Muscle of leg (tissue), 11 donors: ENCODE measurements around the gene DSC3. TPM values are rescaled to one million over a fixed set of nuclear protein-coding genes. Genes with fewer than 3 reads are reported as not detected.
A peak's percentile ranks its signal among the peaks of the same experiment; 100 is the strongest.
"Not testable (repeated sequence)": the region's sequence is repeated elsewhere in the genome, so short reads cannot be mapped to it uniquely, and the experiment has no call there.

Experiments
- DNase-seq: peaks from one replicate; pipeline ENCODE4 v3.0.0; 2013
- H3K27ac ChIP-seq: one replicate; pipeline ENCODE4 v1.5.1; 2013; ENCODE audit warnings: mild to moderate bottlenecking, low read length, control low read depth
- H3K27me3 ChIP-seq: one replicate; pipeline ENCODE4 v1.6.1; 2013; ENCODE audit warnings: low read length; ENCODE audit not compliant: control insufficient read depth, insufficient read depth
- H3K36me3 ChIP-seq: one replicate; pipeline ENCODE4 v1.6.1; 2013; ENCODE audit warnings: low read length; ENCODE audit not compliant: control insufficient read depth, insufficient read depth
- H3K4me1 ChIP-seq: one replicate; pipeline ENCODE4 v1.6.1; 2013; ENCODE audit warnings: low read length; ENCODE audit not compliant: control insufficient read depth, insufficient read depth
- H3K4me3 ChIP-seq: one replicate; pipeline ENCODE4 v1.5.1; 2013; ENCODE audit warnings: low read length, control low read depth
- H3K9me3 ChIP-seq: replicated peaks from 2 replicates; pipeline ENCODE4 v1.6.1; 2013; ENCODE audit warnings: low read depth, low read length; ENCODE audit not compliant: control insufficient read depth
- WGBS: methylation state at CpG from one replicate; pipeline ENCODE4 v1.1.5; 2013; ENCODE audit warnings: missing lambda C conversion rate; ENCODE audit not compliant: insufficient coverage; 5-methylcytosine and 5-hydroxymethylcytosine counted together
- polyA plus RNA-seq, 8 donors: library from polyadenylated mRNA; unstranded; fragments of 120-200 nt; gene quantifications; one replicate each; pipeline versions ENCODE4 v1.2.1 to v1.2.3, GENCODE V29; 2013; ENCODE audit warnings: inconsistent platforms in 1 of 8, low replicate concordance in 1 of 8; ENCODE audit not compliant: insufficient read length in 8 of 8, insufficient read depth in 1 of 8
- total RNA-seq: library from RNA; stranded (reverse); fragments of 120-200 nt; gene quantifications from one replicate; pipeline ENCODE4 v1.2.4, GENCODE V29; 2013

Gene DSC3
- total and polyA plus RNA-seq, 9 donors: 0.22 to 25.4 (median 0.57) TPM

GRCh38 chr18:30985753-30986152, 56.8 kb downstream of the DSC3 start:
- Histone ChIP-seq H3K4me1 (no peaks in the 10 kb centered on the region), H3K4me3 (no peak overlapping the region), H3K27me3 (no peaks in the 10 kb centered on the region), H3K9me3 (no peaks in the 10 kb centered on the region), H3K27ac (no peak overlapping the region), H3K36me3 (no peaks in the 10 kb centered on the region)
- DNase-seq: no peak
- WGBS: 94% methylated on average over 6 of the region's 12 CpGs

GRCh38 chr18:30982285-30982992, 60.1 kb downstream of the DSC3 start:
- H3K36me3 ChIP-seq: no peaks in the 10 kb centered on the region
- no peaks in the 10 kb centered on the region for H3K4me1 ChIP-seq
- no peak for DNase-seq
- H3K4me3 ChIP-seq: no peak overlapping the region
- H3K9me3 ChIP-seq: no peaks in the 10 kb centered on the region
- H3K27ac ChIP-seq: no peak overlapping the region
- no CpG with 5 or more reads among the region's 11 CpGs for WGBS
- no peaks in the 10 kb centered on the region for H3K27me3 ChIP-seq

GRCh38 chr18:30978091-30978490, 64.5 kb downstream of the DSC3 start:
- H3K4me3 ChIP-seq, H3K9me3 ChIP-seq, H3K27ac ChIP-seq, H3K4me1 ChIP-seq, H3K27me3 ChIP-seq, DNase-seq, H3K36me3 ChIP-seq: not testable (repeated sequence)
- WGBS: no CpG with 5 or more reads among the region's 4 CpGs

GRCh38 chr18:30971338-30971956, 71.1 kb downstream of the DSC3 start:
- DNase-seq: peak; percentile 50

GRCh38 chr18:30970196-30970816, 72.2 kb downstream of the DSC3 start:
- H3K4me3 ChIP-seq: no peak overlapping the region
- no peaks in the 10 kb centered on the region for H3K36me3 ChIP-seq
- DNase-seq: peak; percentile 26
- WGBS: no CpG with 5 or more reads among the region's 7 CpGs
- H3K9me3 ChIP-seq: no peaks in the 10 kb centered on the region
- H3K27ac ChIP-seq: no peak overlapping the region
- H3K27me3 ChIP-seq: no peaks in the 10 kb centered on the region
- no peaks in the 10 kb centered on the region for H3K4me1 ChIP-seq

More at GRCh38 chr18:30971338-30971956, 71.1 kb downstream of the DSC3 start:
- H3K27ac ChIP-seq: no peak overlapping the region
- H3K4me3 ChIP-seq: no peak overlapping the region
- H3K36me3 ChIP-seq: no peaks in the 10 kb centered on the region
- H3K27me3 ChIP-seq: no peaks in the 10 kb centered on the region
- no peaks in the 10 kb centered on the region for H3K4me1 ChIP-seq
- WGBS: no CpG with 5 or more reads among the region's 1 CpG
- H3K9me3 ChIP-seq: no peaks in the 10 kb centered on the region

- Histone ChIP-seq H3K4me3 (no peak overlapping the region), H3K36me3 (no peaks in the 10 kb centered on the region), H3K27ac (no peak overlapping the region), H3K4me1 (no peaks in the 10 kb centered on the region), H3K9me3 (no peaks in the 10 kb centered on the region), H3K27me3 (no peaks in the 10 kb centered on the region)
- DNase-seq: no peak
- 90% methylated on average over 2 of the region's 4 CpGs for WGBS
Measured at GRCh38 chr18:30969670-30970170, 72.8 kb downstream of the DSC3 start.

GRCh38 chr18:30967701-30968100, 74.8 kb downstream of the DSC3 start:
- WGBS: no CpG with 5 or more reads among the region's 4 CpGs

GRCh38 chr18:30965237-30965636, 77.3 kb downstream of the DSC3 start:
- no peak overlapping the region for H3K4me3 ChIP-seq
- H3K9me3 ChIP-seq: no peaks in the 10 kb centered on the region
- no peak overlapping the region for H3K27ac ChIP-seq
- no peaks in the 10 kb centered on the region for H3K27me3 ChIP-seq
- H3K4me1 ChIP-seq: no peaks in the 10 kb centered on the region
- no peak for DNase-seq
- 88% methylated on average over 3 of the region's 4 CpGs for WGBS
- no peaks in the 10 kb centered on the region for H3K36me3 ChIP-seq

More at GRCh38 chr18:30967701-30968100, 74.8 kb downstream of the DSC3 start:
- H3K9me3 ChIP-seq: no peaks in the 10 kb centered on the region
- no peak for DNase-seq
- no peaks in the 10 kb centered on the region for H3K27me3 ChIP-seq
- no peak overlapping the region for H3K27ac ChIP-seq
- no peaks in the 10 kb centered on the region for H3K4me1 ChIP-seq
- no peaks in the 10 kb centered on the region for H3K36me3 ChIP-seq
- no peak overlapping the region for H3K4me3 ChIP-seq

GRCh38 chr18:30960661-30961060, 81.9 kb downstream of the DSC3 start:
- DNase-seq: no peak

GRCh38 chr18:30957066-30957465, 85.5 kb downstream of the DSC3 start:
- no peak for DNase-seq
- H3K4me1 ChIP-seq: no peaks in the 10 kb centered on the region
- no peaks in the 10 kb centered on the region for H3K36me3 ChIP-seq
- no peak overlapping the region for H3K27ac ChIP-seq
- WGBS: no CpG with 5 or more reads among the region's 2 CpGs
- H3K27me3 ChIP-seq: no peaks in the 10 kb centered on the region
- no peak overlapping the region for H3K4me3 ChIP-seq
- H3K9me3 ChIP-seq: no peaks in the 10 kb centered on the region

More at GRCh38 chr18:30960661-30961060, 81.9 kb downstream of the DSC3 start:
- no peaks in the 10 kb centered on the region for H3K36me3 ChIP-seq
- no peak overlapping the region for H3K27ac ChIP-seq
- no peaks in the 10 kb centered on the region for H3K27me3 ChIP-seq
- H3K4me1 ChIP-seq: no peaks in the 10 kb centered on the region
- 80% methylated on average over 4 of the region's 6 CpGs for WGBS
- H3K9me3 ChIP-seq: no peaks in the 10 kb centered on the region
- no peak overlapping the region for H3K4me3 ChIP-seq
